HEK293 (cell line): ENCODE measurements around the gene NPPB.
A peak's percentile ranks its signal among the peaks of the same experiment; 100 is the strongest.

Experiments
- CTCF ChIA-PET: fragments of 350-600 bp; formaldehyde crosslinking; extraction: SDS; loops from one replicate; lab custom pipeline; 2021; ENCODE audit warnings: antibody characterized with exemption; lab: Yijun Ruan, JAX
- POLR2A ChIA-PET: fragments of 300-600 bp; formaldehyde crosslinking; extraction: SDS; loops from one replicate; lab custom pipeline; 2020; ENCODE audit warnings: antibody characterized with exemption, inconsistent platforms; lab: Yijun Ruan, JAX
- H3K27ac ChIP-seq: fragments of 200-500 bp; sonication (Bioruptor generic); 2 replicates; pipeline ENCODE4 v1.5.1; 2014; ENCODE audit warnings: low read depth, low read length, control low read depth, inconsistent platforms; ENCODE audit errors: extremely low read depth
- H3K36me3 ChIP-seq, 2 experiments: fragments of 200-500 bp in 1 of 2; sonication (Bioruptor generic) in 1 of 2; 1 replicate in 1 of 2; 2 replicates in 1 of 2; pipeline ENCODE4 v1.5.1; 2014 to 2017; ENCODE audit warnings: inconsistent platforms in 2 of 2, low read length in 2 of 2; ENCODE audit not compliant: control insufficient read depth in 2 of 2, insufficient read depth in 1 of 2
- H3K4me1 ChIP-seq: fragments of 200-500 bp; sonication (Bioruptor generic); 2 replicates; pipeline ENCODE4 v1.5.1; 2014; ENCODE audit warnings: mild to moderate bottlenecking, low read length, inconsistent platforms; ENCODE audit not compliant: control insufficient read depth, insufficient read depth
- H3K4me3 ChIP-seq: 2 replicates; pipeline ENCODE4 v1.5.1; 2011; ENCODE audit warnings: low read depth, mild to moderate bottlenecking, control low read depth, low read length, moderate library complexity
- H3K9me3 ChIP-seq: fragments of 200-500 bp; sonication (Bioruptor generic); 2 replicates; pipeline ENCODE4 v1.5.1; 2014; ENCODE audit warnings: low read depth, low read length, inconsistent platforms; ENCODE audit not compliant: control insufficient read depth, insufficient read depth
- GFI1B ChIP-seq: fragments of 450-650 bp; formaldehyde crosslinking; IDR thresholded peaks from 2 replicates; pipeline ENCODE4 v1.5.1; 2016; ENCODE audit warnings: missing biosample characterization, missing genetic modification characterization
- IKZF3 ChIP-seq: fragments of 450-650 bp; IDR thresholded peaks from 2 replicates; pipeline ENCODE4 v1.5.0; 2018; ENCODE audit warnings: missing biosample characterization, mild to moderate bottlenecking, missing genetic modification characterization, moderate library complexity
- KLF10 ChIP-seq: fragments of 450-650 bp; IDR thresholded peaks from 2 replicates; pipeline ENCODE4 v1.5.1; 2018; ENCODE audit warnings: missing biosample characterization, mild to moderate bottlenecking, missing genetic modification characterization
- KLF16 ChIP-seq: fragments of 450-650 bp; formaldehyde crosslinking; IDR thresholded peaks from 2 replicates; pipeline ENCODE4 v1.5.1; 2017; ENCODE audit warnings: missing biosample characterization, missing genetic modification characterization
- KLF9 ChIP-seq: fragments of 450-650 bp; formaldehyde crosslinking; IDR thresholded peaks from 2 replicates; pipeline ENCODE4 v1.5.1; 2016; ENCODE audit warnings: missing biosample characterization, missing genetic modification characterization, low read depth
- SETDB1 ChIP-seq: IDR thresholded peaks from one replicate; pipeline ENCODE4 v1.6.1; 2017; ENCODE audit warnings: mild to moderate bottlenecking, low read length, moderate library complexity, mixed read lengths; ENCODE audit not compliant: insufficient read length
- TCF7L2 ChIP-seq: IDR thresholded peaks from 2 replicates; pipeline ENCODE4 v1.6.1; 2011; ENCODE audit warnings: low read depth, mild to moderate bottlenecking, inconsistent platforms, low read length, moderate library complexity, borderline replicate concordance
- ZFP37 ChIP-seq: fragments of 450-650 bp; formaldehyde crosslinking; IDR thresholded peaks from 2 replicates; pipeline ENCODE4 v1.5.1; 2016; ENCODE audit warnings: missing biosample characterization, missing genetic modification characterization
- ZNF114 ChIP-seq: fragments of 450-650 bp; formaldehyde crosslinking; IDR thresholded peaks from 2 replicates; pipeline ENCODE4 v1.5.0; 2017; ENCODE audit warnings: missing biosample characterization, missing genetic modification characterization
- ZNF121 ChIP-seq: fragments of 450-650 bp; formaldehyde crosslinking; IDR thresholded peaks from 2 replicates; pipeline ENCODE4 v1.5.1; 2016; ENCODE audit warnings: missing biosample characterization, missing genetic modification characterization
- ZNF214 ChIP-seq: fragments of 450-650 bp; formaldehyde crosslinking; IDR thresholded peaks from 2 replicates; pipeline ENCODE4 v1.5.1; 2017; ENCODE audit warnings: missing biosample characterization, mild to moderate bottlenecking, missing genetic modification characterization, borderline replicate concordance
- ZNF248 ChIP-seq: fragments of 450-650 bp; formaldehyde crosslinking; IDR thresholded peaks from 2 replicates; pipeline ENCODE4 v1.5.1; 2017; ENCODE audit warnings: missing biosample characterization, missing genetic modification characterization
- ZNF354C ChIP-seq: fragments of 450-650 bp; formaldehyde crosslinking; IDR thresholded peaks from 2 replicates; pipeline ENCODE4 v1.5.1; 2016; ENCODE audit warnings: missing biosample characterization, missing genetic modification characterization, low read depth, borderline replicate concordance
- ZNF558 ChIP-seq: fragments of 450-650 bp; formaldehyde crosslinking; IDR thresholded peaks from 2 replicates; pipeline ENCODE4 v1.5.1; 2016; ENCODE audit warnings: missing biosample characterization, missing genetic modification characterization
- ZNF610 ChIP-seq: fragments of 450-650 bp; formaldehyde crosslinking; IDR thresholded peaks from 2 replicates; pipeline ENCODE4 v1.5.1; 2016; ENCODE audit warnings: missing biosample characterization, missing genetic modification characterization, borderline replicate concordance
- ZNF624 ChIP-seq: fragments of 450-650 bp; formaldehyde crosslinking; IDR thresholded peaks from 2 replicates; pipeline ENCODE4 v1.5.1; 2017; ENCODE audit warnings: missing biosample characterization, missing genetic modification characterization
- ZNF658 ChIP-seq: fragments of 450-650 bp; formaldehyde crosslinking; IDR thresholded peaks from 2 replicates; pipeline ENCODE4; 2016; ENCODE audit warnings: missing biosample characterization, missing genetic modification characterization
- ZNF664 ChIP-seq: fragments of 450-650 bp; formaldehyde crosslinking; IDR thresholded peaks from 2 replicates; pipeline ENCODE4 v1.5.1; 2016; ENCODE audit warnings: missing biosample characterization, missing genetic modification characterization
- ZNF701 ChIP-seq: fragments of 450-650 bp; formaldehyde crosslinking; IDR thresholded peaks from 2 replicates; pipeline ENCODE4 v1.5.1; 2016; ENCODE audit warnings: missing biosample characterization, missing genetic modification characterization
- ZNF776 ChIP-seq: fragments of 450-650 bp; formaldehyde crosslinking; IDR thresholded peaks from 2 replicates; pipeline ENCODE4 v1.5.0; 2017; ENCODE audit warnings: missing biosample characterization, missing genetic modification characterization, borderline replicate concordance
- ZNF843 ChIP-seq: fragments of 450-650 bp; formaldehyde crosslinking; IDR thresholded peaks from 2 replicates; pipeline ENCODE4 v1.5.1; 2016; ENCODE audit warnings: missing biosample characterization, missing genetic modification characterization
- TF ChIP-seq, protein P1 (sequence below): fragments of 450-650 bp; formaldehyde crosslinking; IDR thresholded peaks from 2 replicates; pipeline ENCODE4 v1.5.1; 2017; ENCODE audit warnings: missing biosample characterization, missing genetic modification characterization
- TF ChIP-seq, protein P2 (sequence below): fragments of 450-650 bp; formaldehyde crosslinking; IDR thresholded peaks from 2 replicates; pipeline ENCODE4 v1.5.1; 2016; ENCODE audit warnings: missing biosample characterization, missing genetic modification characterization
- TF ChIP-seq, protein P3 (sequence below): fragments of 450-650 bp; formaldehyde crosslinking; IDR thresholded peaks from 2 replicates; pipeline ENCODE4 v1.5.1; 2016; ENCODE audit warnings: missing biosample characterization, missing genetic modification characterization
- TF ChIP-seq, protein P4 (sequence below): fragments of 450-650 bp; formaldehyde crosslinking; IDR thresholded peaks from 2 replicates; pipeline ENCODE4 v1.5.1; 2016; ENCODE audit warnings: missing biosample characterization, missing genetic modification characterization
- TF ChIP-seq, protein P5 (sequence below): fragments of 450-650 bp; IDR thresholded peaks from 2 replicates; pipeline ENCODE4 v1.5.1; 2018; ENCODE audit warnings: missing biosample characterization, missing genetic modification characterization
- TF ChIP-seq, protein P6 (sequence below): sonication (generic); formaldehyde crosslinking; IDR thresholded peaks from 2 replicates; pipeline ENCODE4 v1.8.1; 2022; ENCODE audit warnings: mild to moderate bottlenecking, moderate library complexity, missing genetic modification reagents

NPPB gene

DNA sequence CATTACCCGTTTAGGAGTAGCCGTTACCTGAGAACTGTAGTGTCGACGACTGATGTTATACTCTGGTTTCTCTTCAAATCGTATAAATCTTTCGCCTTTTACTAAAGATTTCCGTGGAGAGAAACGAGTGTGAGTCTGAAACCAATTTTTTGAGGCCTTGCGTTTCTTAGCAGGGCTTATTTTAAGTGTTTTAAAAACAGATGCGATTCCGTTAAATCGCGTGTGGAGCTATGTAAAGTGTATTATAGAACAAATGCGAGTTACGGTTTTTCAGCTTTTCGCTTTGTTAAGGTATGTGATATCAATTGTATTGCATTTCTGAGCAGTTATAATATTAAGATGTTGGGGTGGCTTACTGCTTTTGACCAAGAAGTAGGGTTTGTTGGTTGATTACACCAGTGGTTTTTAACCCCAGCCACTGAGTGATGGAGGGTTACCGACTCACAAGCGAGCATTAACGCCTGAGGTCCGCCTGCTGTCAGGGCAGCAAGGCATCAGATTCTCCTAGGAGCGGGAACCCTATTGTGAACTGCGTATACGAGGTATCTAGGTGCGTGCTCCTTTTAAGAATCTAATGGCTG lies 49.4 kb upstream of the NPPB start (continued):
- TF ChIP-seq ZNF843 (peak; percentile 29), KLF9 (tag by site-specific recombination) (peak; percentile 58; the same call in 1 of the 2 replicates), ZNF658 (no peak), ZNF624 (tag by site-specific recombination) (no peak), SETDB1 (peak; percentile 77), ZNF558 (tag by site-specific recombination) (peak; percentile 61; the same call in 1 of the 2 replicates), ZNF114 (tag by site-specific recombination) (no peak), ZFP37 (tag by site-specific recombination) (peak; percentile 81; the same call in 1 of the 2 replicates), KLF16 (tag by site-specific recombination) (0 out of 2 replicates have a peak, but pooled peaks have one; percentile 56), ZNF610 (tag by site-specific recombination) (no peak), KLF10 (peak; percentile 86), IKZF3 (tag by site-specific recombination) (no peak), GFI1B (tag by site-specific recombination) (0 out of 2 replicates have a peak, but pooled peaks have one; percentile 8)
- TF ChIP-seq, protein P1, sequence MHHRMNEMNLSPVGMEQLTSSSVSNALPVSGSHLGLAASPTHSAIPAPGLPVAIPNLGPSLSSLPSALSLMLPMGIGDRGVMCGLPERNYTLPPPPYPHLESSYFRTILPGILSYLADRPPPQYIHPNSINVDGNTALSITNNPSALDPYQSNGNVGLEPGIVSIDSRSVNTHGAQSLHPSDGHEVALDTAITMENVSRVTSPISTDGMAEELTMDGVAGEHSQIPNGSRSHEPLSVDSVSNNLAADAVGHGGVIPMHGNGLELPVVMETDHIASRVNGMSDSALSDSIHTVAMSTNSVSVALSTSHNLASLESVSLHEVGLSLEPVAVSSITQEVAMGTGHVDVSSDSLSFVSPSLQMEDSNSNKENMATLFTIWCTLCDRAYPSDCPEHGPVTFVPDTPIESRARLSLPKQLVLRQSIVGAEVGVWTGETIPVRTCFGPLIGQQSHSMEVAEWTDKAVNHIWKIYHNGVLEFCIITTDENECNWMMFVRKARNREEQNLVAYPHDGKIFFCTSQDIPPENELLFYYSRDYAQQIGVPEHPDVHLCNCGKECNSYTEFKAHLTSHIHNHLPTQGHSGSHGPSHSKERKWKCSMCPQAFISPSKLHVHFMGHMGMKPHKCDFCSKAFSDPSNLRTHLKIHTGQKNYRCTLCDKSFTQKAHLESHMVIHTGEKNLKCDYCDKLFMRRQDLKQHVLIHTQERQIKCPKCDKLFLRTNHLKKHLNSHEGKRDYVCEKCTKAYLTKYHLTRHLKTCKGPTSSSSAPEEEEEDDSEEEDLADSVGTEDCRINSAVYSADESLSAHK, result 0 out of 2 replicates have a peak, but pooled peaks have one; percentile 35
- TF ChIP-seq, protein P2, sequence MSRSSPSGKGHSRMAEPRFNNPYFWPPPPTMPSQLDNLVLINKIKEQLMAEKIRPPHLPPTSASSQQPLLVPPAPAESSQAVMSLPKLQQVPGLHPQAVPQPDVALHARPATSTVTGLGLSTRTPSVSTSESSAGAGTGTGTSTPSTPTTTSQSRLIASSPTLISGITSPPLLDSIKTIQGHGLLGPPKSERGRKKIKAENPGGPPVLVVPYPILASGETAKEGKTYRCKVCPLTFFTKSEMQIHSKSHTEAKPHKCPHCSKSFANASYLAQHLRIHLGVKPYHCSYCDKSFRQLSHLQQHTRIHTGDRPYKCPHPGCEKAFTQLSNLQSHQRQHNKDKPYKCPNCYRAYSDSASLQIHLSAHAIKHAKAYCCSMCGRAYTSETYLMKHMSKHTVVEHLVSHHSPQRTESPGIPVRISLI (tag by site-specific recombination), result no peak; the same call in 1 of the 2 replicates
- TF ChIP-seq, protein P3, sequence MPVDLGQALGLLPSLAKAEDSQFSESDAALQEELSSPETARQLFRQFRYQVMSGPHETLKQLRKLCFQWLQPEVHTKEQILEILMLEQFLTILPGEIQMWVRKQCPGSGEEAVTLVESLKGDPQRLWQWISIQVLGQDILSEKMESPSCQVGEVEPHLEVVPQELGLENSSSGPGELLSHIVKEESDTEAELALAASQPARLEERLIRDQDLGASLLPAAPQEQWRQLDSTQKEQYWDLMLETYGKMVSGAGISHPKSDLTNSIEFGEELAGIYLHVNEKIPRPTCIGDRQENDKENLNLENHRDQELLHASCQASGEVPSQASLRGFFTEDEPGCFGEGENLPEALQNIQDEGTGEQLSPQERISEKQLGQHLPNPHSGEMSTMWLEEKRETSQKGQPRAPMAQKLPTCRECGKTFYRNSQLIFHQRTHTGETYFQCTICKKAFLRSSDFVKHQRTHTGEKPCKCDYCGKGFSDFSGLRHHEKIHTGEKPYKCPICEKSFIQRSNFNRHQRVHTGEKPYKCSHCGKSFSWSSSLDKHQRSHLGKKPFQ (tag by site-specific recombination), result peak; percentile 72
- TF ChIP-seq, protein P4, sequence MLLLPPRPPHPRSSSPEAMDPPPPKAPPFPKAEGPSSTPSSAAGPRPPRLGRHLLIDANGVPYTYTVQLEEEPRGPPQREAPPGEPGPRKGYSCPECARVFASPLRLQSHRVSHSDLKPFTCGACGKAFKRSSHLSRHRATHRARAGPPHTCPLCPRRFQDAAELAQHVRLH (tag by site-specific recombination), result peak; percentile 61
- TF ChIP-seq, protein P5, sequence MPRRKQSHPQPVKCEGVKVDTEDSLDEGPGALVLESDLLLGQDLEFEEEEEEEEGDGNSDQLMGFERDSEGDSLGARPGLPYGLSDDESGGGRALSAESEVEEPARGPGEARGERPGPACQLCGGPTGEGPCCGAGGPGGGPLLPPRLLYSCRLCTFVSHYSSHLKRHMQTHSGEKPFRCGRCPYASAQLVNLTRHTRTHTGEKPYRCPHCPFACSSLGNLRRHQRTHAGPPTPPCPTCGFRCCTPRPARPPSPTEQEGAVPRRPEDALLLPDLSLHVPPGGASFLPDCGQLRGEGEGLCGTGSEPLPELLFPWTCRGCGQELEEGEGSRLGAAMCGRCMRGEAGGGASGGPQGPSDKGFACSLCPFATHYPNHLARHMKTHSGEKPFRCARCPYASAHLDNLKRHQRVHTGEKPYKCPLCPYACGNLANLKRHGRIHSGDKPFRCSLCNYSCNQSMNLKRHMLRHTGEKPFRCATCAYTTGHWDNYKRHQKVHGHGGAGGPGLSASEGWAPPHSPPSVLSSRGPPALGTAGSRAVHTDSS (tag by site-specific recombination), result no peak; the same call in 1 of the 2 replicates

DNA sequence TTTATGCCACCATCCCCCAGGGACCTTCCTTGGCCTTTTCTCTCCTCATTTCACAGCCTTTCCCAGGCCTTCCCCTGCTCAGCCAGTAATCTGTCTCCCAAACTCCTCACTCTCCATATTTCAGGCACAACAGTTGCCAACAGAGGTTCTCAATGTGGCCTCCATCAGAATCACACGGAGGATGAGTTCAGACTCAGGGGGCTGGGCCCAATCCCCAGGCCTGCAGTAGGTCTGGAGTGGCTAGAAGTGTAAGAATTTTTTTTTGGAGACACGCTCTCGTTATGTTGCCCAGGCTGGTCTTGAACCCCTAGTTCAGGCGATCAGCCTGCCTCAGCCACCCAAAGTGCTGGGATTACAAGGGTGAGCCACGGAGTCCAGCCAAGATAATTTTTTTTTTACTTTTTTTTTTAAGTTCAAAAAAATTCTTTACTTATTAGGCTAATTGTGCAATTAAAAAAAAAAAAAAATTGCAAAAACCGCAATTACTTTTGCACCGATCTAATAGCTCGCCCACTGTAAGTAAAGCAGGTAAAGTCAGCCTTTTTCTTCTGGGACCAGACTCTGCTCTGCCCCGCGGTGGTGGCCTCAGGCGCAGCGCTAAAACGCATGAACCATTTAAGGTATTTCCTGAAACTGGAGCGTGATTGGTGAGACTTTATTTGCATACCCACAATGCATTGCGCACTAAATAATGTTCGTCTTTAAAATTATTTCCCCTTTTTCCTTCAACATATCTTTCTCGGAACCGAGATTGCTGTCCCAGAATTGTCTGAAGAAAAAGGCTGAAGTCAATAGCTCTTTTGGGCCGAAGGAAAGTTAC lies 48.7 kb upstream of the NPPB start:
- POLR2A ChIA-PET, result interaction anchor here (0.6 to 4.4 kb wide), 27 partner anchors 8 to 876 kb away, joined by 3 to 57 read pairs (median 4); partner anchors contain the start of genes AGTRAP, KIAA2013, MFN2 and MIIP
- H3K4me3 ChIP-seq, result no peak overlapping the region
- no peaks in the 10 kb centered on the region for H3K9me3 ChIP-seq
- no peaks in the 10 kb centered on the region for H3K36me3 ChIP-seq
- H3K4me1 ChIP-seq, result no peaks in the 10 kb centered on the region
- peak overlapping the region; percentile 92 for H3K27ac ChIP-seq
- CTCF ChIA-PET, result interaction anchor here (0.5 to 1.6 kb wide), 22 partner anchors 8 to 200 kb away, joined by 3 to 14 read pairs (median 3); partner anchors contain the start of genes AGTRAP and NPPB
- TF ChIP-seq ZNF664 (tag by site-specific recombination) (no peak), ZNF121 (no peak), TCF7L2 (no peak), ZNF701 (no peak), ZNF214 (tag by site-specific recombination) (no peak), ZNF624 (tag by site-specific recombination) (no peak), ZNF354C (tag by site-specific recombination) (no peak), ZNF248 (no peak), ZNF776 (tag by site-specific recombination) (no peak)
- TF ChIP-seq, protein P6, sequence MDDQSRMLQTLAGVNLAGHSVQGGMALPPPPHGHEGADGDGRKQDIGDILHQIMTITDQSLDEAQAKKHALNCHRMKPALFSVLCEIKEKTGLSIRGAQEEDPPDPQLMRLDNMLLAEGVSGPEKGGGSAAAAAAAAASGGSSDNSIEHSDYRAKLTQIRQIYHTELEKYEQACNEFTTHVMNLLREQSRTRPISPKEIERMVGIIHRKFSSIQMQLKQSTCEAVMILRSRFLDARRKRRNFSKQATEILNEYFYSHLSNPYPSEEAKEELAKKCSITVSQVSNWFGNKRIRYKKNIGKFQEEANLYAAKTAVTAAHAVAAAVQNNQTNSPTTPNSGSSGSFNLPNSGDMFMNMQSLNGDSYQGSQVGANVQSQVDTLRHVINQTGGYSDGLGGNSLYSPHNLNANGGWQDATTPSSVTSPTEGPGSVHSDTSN (CRISPR knock-in tag), result no peak
